ENCODE measurements around the gene GMIP. TPM values are rescaled to one million over a fixed set of nuclear protein-coding genes. Genes with fewer than 3 reads are reported as not detected.

The GMIP gene
- total RNA-seq, 2 donors from 2014 or later = 16.5 to 18.7 TPM

DNA sequence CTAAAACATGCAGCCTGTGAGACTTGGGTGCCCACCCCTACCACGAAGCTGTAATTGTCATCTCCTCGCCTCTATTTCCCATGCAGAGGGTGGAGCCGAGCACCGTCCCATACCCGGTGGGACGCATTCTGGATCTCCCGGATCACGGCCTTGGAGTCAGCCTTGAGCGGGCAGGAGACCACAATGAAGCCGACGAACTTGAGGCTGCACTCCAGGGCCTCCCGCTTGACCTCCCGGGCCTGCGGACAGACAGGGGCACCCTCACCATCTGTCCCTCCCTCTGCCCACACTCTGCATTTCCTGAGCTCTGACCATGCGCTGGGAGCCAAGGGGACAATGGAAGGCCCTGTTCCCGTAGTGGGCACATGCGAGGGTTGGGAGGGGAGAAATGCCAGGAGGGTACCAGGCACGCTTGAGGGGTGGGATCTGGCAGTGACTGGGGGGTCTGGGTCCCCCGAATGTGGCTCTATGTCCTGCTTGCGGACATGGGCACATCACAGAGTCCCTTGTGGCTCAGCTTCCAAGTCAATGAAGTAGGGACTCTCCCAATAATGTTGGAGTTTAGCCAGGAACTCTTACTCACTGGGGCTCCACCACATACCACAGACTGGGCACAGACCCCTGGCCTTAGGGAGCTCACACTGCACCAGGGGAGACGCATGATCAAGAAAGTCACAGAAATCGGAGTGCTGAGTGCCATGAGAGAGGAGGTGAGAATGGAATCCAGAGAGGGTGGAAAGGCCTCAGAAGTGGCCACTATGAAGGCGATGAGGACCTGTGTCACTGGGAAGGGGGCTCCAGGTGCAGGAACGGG, 9.2 kb upstream of the GMIP start:
- no peaks in the 10 kb centered on the region for H3K9me3 ChIP-seq (ENCODE audit: control insufficient read depth, low read length)
- no peak overlapping the region for H3K9ac ChIP-seq (ENCODE audit: extremely low read depth, low read length, poor library complexity, severe bottlenecking)
- H3K4me3 ChIP-seq (ENCODE audit: low read length) = no peak overlapping the region
- H3K27me3 ChIP-seq (ENCODE audit: control insufficient read depth, insufficient read depth, low read length, poor library complexity, severe bottlenecking) = no peaks in the 10 kb centered on the region
- Mint-ChIP-seq H3K4me3 (no peak overlapping the region), H3K4me1 (no peaks in the 10 kb centered on the region), H3K36me3 (ENCODE audit: low read depth) (peaks cover 73% of the 10 kb centered on the region), H3K9me3 (no peaks in the 10 kb centered on the region), H3K27me3 (ENCODE audit: insufficient read depth) (no peaks in the 10 kb centered on the region), H3K27ac (peak overlapping the region; percentile 7)
- TF ChIP-seq, protein P1, sequence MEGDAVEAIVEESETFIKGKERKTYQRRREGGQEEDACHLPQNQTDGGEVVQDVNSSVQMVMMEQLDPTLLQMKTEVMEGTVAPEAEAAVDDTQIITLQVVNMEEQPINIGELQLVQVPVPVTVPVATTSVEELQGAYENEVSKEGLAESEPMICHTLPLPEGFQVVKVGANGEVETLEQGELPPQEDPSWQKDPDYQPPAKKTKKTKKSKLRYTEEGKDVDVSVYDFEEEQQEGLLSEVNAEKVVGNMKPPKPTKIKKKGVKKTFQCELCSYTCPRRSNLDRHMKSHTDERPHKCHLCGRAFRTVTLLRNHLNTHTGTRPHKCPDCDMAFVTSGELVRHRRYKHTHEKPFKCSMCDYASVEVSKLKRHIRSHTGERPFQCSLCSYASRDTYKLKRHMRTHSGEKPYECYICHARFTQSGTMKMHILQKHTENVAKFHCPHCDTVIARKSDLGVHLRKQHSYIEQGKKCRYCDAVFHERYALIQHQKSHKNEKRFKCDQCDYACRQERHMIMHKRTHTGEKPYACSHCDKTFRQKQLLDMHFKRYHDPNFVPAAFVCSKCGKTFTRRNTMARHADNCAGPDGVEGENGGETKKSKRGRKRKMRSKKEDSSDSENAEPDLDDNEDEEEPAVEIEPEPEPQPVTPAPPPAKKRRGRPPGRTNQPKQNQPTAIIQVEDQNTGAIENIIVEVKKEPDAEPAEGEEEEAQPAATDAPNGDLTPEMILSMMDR (conservative IDR thresholded peaks at IDR 0.05) = no peak
- no peak for DNase-seq
- peaks cover 72% of the 10 kb centered on the region for H3K36me3 ChIP-seq (ENCODE audit: control insufficient read depth, insufficient read depth, low read length)
- H3K27ac ChIP-seq (ENCODE audit: low read depth, low read length) = no peak overlapping the region
- no peaks in the 10 kb centered on the region for H3K4me1 ChIP-seq (ENCODE audit: control insufficient read depth, insufficient read depth, low read length)
- 96 to 98% methylated on average over 16 to 24 of the region's 24 CpGs for WGBS, 2 experiments (ENCODE audit: insufficient coverage in 1 of 2, insufficient read length in 1 of 2)

- Mint-ChIP-seq H3K9me3 (no peaks in the 10 kb centered on the region), H3K36me3 (ENCODE audit: low read depth) (peaks cover 68% of the 10 kb centered on the region), H3K27ac (no peak overlapping the region), H3K4me1 (no peaks in the 10 kb centered on the region), H3K27me3 (ENCODE audit: insufficient read depth) (no peaks in the 10 kb centered on the region), H3K4me3 (no peak overlapping the region)
- H3K27me3 ChIP-seq (ENCODE audit: control insufficient read depth, insufficient read depth, low read length, poor library complexity, severe bottlenecking) = no peaks in the 10 kb centered on the region
- TF ChIP-seq, protein P1 (conservative IDR thresholded peaks at IDR 0.05) = no peak
- no peaks in the 10 kb centered on the region for H3K9me3 ChIP-seq (ENCODE audit: control insufficient read depth, low read length)
- 93 to 100% methylated on average over 13 of the region's 13 CpGs for WGBS, 2 experiments (ENCODE audit: insufficient coverage in 1 of 2, insufficient read length in 1 of 2)
- no peak for DNase-seq
- no peak overlapping the region for H3K4me3 ChIP-seq (ENCODE audit: low read length)
- H3K4me1 ChIP-seq (ENCODE audit: control insufficient read depth, insufficient read depth, low read length) = no peaks in the 10 kb centered on the region
- H3K36me3 ChIP-seq (ENCODE audit: control insufficient read depth, insufficient read depth, low read length) = peaks cover 74% of the 10 kb centered on the region
- H3K9ac ChIP-seq (ENCODE audit: extremely low read depth, low read length, poor library complexity, severe bottlenecking) = no peak overlapping the region
- no peak overlapping the region for H3K27ac ChIP-seq (ENCODE audit: low read depth, low read length)
Observed at GRCh38 chr19:19651076-19651475, 7.6 kb upstream of the GMIP start.

DNA sequence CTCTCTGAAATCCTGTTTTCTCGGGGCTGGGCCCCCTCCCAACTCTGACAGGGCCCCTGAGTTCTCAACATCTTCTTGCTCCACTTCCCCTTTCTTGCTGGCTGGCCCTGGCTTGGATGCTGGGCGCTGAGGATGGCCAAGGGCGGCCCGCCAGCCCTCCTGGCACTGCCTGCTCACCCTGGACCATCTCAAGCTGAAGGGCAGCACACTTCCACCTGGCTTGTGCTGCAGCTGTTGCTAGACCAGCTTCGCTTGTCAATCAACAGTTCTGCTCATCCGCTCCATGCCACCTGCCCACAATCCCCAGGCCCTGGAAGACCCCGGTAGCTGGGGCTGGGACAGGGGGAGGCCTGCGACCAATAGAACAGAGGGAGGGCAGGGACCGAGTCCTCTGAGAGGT, 6.9 kb upstream of the GMIP start:
- Histone ChIP-seq H3K27me3 (ENCODE audit: control insufficient read depth, insufficient read depth, low read length, poor library complexity, severe bottlenecking) (no peaks in the 10 kb centered on the region), H3K27ac (ENCODE audit: low read depth, low read length) (no peak overlapping the region), H3K9ac (ENCODE audit: extremely low read depth, low read length, poor library complexity, severe bottlenecking) (no peak overlapping the region), H3K9me3 (ENCODE audit: control insufficient read depth, low read length) (no peaks in the 10 kb centered on the region), H3K4me1 (ENCODE audit: control insufficient read depth, insufficient read depth, low read length) (no peaks in the 10 kb centered on the region), H3K4me3 (ENCODE audit: low read length) (no peak overlapping the region), H3K36me3 (ENCODE audit: control insufficient read depth, insufficient read depth, low read length) (peaks cover 76% of the 10 kb centered on the region)
- peaks cover 66% of the 10 kb centered on the region for H3K36me3 Mint-ChIP-seq (ENCODE audit: low read depth)
- H3K9me3 Mint-ChIP-seq = no peaks in the 10 kb centered on the region
- H3K4me1 Mint-ChIP-seq = no peaks in the 10 kb centered on the region
- H3K27me3 Mint-ChIP-seq (ENCODE audit: insufficient read depth) = no peaks in the 10 kb centered on the region
- no peak for DNase-seq
- no peak overlapping the region for H3K27ac Mint-ChIP-seq
- WGBS, 2 experiments (ENCODE audit: insufficient coverage in 1 of 2, insufficient read length in 1 of 2) = 93 to 94% methylated on average over 8 to 9 of the region's 9 CpGs
- H3K4me3 Mint-ChIP-seq = no peak overlapping the region
- TF ChIP-seq, protein P1 (conservative IDR thresholded peaks at IDR 0.05) = no peak
